Cardiac fibroblast (primary cell): Measurements from ENCODE around the gene CFAP100.

ENCODE experiments used
- DNase-seq, 2 donors: peaks; one replicate each; pipeline versions ENCODE4 v3.0.0 to v3.0.0-alpha.2; 2010; ENCODE audit warnings: low read depth in 2 of 2
- H3K4me3 ChIP-seq, 2 donors: replicated peaks in 1 of 2; 1 replicate in 1 of 2; 2 replicates in 1 of 2; pipeline ENCODE4 v1.5.1; 2011; ENCODE audit warnings: low read depth in 2 of 2, low read length in 2 of 2, mild to moderate bottlenecking in 2 of 2, moderate library complexity in 1 of 2
- TF ChIP-seq, protein P1 (sequence below): IDR thresholded peaks from one replicate; pipeline ENCODE4 v1.5.1; 2011; ENCODE audit warnings: low read depth, mild to moderate bottlenecking, low read length, inconsistent platforms

Gene CFAP100

DNA sequence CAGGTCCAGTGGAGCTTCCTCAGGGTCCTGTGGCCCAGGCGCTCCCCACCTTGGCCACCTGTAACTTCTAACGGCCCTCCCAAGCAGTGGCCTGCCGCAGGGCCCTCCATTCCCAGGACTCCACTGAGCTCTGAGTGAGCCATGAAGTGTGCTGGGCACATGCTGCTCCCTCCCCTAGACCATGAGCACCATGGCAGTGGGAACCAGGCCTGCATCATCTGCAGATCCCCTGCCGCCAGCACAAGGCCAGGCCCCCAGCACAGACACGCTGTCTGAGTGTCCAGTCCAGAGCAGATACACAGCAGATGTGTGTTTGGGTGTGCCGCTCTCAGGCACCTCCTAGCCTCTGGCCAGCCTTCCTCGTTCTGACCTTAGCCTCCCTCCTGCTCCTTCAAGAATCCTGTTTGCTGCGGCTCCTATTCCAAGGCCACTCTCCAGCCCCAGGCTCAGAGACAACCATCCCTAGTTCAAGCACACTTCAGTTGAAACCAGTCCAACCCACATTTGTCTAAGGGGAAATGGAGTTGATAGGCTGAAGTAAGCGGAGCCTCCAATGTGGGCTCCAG is 30.5 kb upstream of the CFAP100 start:
- no peak for DNase-seq
- no peak overlapping the region for H3K4me3 ChIP-seq
- TF ChIP-seq, protein P1, sequence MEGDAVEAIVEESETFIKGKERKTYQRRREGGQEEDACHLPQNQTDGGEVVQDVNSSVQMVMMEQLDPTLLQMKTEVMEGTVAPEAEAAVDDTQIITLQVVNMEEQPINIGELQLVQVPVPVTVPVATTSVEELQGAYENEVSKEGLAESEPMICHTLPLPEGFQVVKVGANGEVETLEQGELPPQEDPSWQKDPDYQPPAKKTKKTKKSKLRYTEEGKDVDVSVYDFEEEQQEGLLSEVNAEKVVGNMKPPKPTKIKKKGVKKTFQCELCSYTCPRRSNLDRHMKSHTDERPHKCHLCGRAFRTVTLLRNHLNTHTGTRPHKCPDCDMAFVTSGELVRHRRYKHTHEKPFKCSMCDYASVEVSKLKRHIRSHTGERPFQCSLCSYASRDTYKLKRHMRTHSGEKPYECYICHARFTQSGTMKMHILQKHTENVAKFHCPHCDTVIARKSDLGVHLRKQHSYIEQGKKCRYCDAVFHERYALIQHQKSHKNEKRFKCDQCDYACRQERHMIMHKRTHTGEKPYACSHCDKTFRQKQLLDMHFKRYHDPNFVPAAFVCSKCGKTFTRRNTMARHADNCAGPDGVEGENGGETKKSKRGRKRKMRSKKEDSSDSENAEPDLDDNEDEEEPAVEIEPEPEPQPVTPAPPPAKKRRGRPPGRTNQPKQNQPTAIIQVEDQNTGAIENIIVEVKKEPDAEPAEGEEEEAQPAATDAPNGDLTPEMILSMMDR, result no peak

DNA sequence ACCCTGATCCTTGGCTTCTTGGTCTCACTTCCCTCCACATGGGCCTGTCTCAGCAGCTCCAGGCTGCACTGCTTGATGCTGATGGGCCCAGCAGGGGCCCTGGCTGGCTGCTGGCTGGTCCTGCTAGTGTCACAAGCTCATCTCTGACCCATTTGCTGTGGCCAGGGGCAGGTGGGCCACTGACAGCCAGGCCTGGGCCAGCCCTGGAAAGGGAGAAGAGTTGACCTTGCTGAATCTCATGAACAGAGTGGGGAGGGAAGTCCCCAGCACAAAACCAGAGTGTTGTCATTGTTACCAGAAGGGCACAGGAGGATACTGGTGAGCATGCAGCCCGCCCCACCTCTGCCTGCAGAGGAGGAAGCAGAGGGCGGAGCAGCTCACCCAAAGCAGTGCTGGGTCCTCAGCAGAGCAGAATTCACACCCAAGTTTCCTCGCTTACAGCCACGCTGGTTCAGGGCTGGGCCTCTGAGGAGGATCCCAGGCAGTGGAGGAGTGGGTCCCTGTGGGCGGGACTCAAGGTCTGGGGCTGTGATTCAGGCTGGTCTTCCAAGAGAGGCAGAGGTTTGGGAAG is 29.9 kb upstream of the CFAP100 start:
- no peak overlapping the region for H3K4me3 ChIP-seq
- TF ChIP-seq, protein P1, result no peak
- no peak for DNase-seq

DNA sequence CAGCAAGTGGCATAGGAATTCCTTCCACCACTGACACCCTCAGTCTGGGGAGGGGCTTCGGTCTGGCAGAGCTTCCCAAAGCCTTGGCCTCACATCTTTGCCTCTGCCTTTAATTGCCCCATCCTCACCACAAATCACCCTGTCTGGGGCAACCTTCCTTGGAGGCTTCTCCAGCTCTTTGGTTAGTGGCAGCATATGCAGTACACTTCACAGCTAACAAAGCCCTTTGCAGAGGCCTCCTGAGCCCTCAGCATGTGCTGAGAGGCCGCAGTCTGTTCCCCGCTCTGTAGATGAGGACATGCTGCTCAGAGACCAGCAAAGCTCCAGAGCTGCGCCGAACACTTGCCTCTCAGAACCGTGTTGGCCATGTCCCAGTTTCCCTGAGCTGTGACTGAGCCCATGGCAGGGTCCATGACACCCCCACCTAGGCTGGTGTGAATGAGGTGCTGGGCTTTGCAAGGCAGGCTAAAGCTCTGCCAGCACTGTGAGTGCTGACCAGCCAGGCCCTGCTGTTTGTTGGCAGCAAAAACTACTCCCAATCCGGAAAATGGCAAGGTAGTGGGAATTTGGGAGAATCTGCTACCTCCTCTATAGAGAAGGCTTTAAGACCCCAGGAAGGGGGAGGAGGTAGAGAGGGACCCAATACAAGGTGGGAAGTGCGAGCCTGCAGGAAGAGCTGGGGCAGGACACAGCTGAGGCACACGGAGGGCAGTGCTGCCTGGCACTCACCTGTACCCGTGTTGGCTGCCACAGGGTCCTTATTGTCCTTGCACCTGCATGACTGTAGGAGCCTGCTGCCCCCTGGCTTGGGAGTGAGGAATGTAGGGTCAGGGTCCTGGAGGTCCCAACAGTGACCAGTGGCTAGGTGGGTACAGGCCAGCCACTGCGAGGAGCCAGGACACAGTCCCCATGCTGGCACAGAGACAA is 29.1 kb upstream of the CFAP100 start:
- no peak for DNase-seq
- TF ChIP-seq, protein P1, result no peak
- H3K4me3 ChIP-seq, result no peak overlapping the region

DNA sequence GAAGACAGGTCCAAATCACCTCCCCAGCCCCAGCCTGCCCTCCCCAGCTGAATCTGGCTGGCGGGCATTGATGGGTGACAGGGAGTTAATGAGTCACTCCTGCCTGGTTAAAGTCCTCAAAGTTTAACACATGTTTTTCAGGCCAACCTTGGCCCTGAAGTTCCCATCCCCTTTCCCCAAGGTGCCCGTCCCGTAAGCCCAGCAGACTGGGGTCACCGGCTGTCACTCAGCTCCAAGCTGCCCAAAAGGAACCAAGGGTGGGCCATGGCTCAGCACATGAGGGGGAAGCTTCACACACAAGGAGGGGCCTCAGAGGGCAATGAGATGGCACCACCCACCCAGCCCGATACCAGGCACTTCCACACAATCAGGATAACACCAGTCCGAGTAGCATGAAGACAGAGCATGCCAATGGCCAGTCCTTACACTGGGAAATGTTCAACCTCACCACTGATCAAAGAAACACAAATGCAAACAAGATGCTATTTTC is 27.3 kb upstream of the CFAP100 start:
- no peak overlapping the region for H3K4me3 ChIP-seq
- TF ChIP-seq, protein P1, result no peak
- DNase-seq, result no peak

DNA sequence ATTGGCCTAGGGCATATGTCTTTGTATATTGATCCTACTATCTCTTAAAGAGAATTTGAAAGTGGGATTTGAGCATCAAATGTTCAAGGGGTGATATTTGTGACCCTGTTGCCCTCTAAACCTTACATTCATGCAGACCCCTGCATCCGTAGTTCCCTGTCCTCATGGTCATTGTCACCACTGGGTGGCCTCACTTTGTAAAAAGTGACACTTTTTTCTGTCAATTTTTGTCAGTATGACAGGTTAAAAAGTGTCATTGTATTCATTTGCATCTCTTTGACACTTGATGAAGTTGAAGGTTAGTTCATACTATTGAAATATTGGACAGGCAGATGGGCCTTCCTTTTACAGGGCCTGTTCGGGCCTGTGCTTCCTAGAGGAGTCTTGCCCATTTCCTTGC is 25.2 kb upstream of the CFAP100 start:
- TF ChIP-seq, protein P1, result no peak
- no peak for DNase-seq
- no peak overlapping the region for H3K4me3 ChIP-seq

DNA sequence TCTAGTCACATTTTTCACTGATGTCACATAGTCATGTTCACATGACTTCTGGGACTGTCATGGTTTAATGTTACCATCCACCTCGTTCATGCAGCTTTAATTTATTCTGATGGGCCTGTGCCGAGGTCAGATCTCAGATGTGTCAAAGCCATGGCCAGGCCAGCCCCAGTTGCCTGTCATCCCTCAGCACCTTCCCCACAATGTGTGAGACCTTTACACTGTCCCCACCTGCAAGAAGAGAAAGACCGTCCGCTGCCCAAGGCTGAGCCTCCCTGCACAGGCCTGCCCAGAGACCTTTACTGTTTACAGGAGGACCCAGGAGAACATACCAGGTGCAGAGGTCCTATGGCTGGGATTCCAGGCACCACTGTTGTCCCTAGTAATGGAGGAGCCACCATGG is 24.7 kb upstream of the CFAP100 start:
- no peak for DNase-seq
- TF ChIP-seq, protein P1, result no peak
- H3K4me3 ChIP-seq, result no peak overlapping the region
